Ureter (tissue), 1 donor: Measurements from ENCODE around the gene BACE2. TPM values are rescaled to one million over a fixed set of nuclear protein-coding genes. Genes with fewer than 3 reads are reported as not detected.
"Not testable (repeated sequence)": the region's sequence is repeated elsewhere in the genome, so short reads cannot be mapped to it uniquely, and the experiment has no call there.

Source experiments
- DNase-seq: peaks from one replicate; pipeline ENCODE4 v3.0.0-alpha.2; 2020; ENCODE audit warnings: low spot score
- total RNA-seq: library from RNA; stranded (reverse); gene quantifications from one replicate; pipeline ENCODE4 v1.2.4, GENCODE V29; 2023
- donor health status: DM: yes; HTN: yes; CAD: no.

Gene BACE2
- total RNA-seq, 1 donor from 2014 or later = 52.9 TPM

- no peak for DNase-seq
Observed at GRCh38 chr21:41277846-41278245, 109.9 kb downstream of the BACE2 start.

- DNase-seq = no peak
Observed at GRCh38 chr21:41280115-41280919, 112.4 kb downstream of the BACE2 start.

GRCh38 chr21:41282412-41282811, 114.5 kb downstream of the BACE2 start:
- no peak for DNase-seq

GRCh38 chr21:41283211-41283818, 115.4 kb downstream of the BACE2 start:
- peak; percentile 70 for DNase-seq

- DNase-seq = no peak
Observed at GRCh38 chr21:41289431-41289830, 121.5 kb downstream of the BACE2 start.

- no peak for DNase-seq
Observed at GRCh38 chr21:41290106-41290799, 122.3 kb downstream of the BACE2 start.

GRCh38 chr21:41294548-41295231, 126.7 kb downstream of the BACE2 start:
- no peak for DNase-seq

GRCh38 chr21:41295721-41296254, 127.8 kb downstream of the BACE2 start:
- peak; percentile 81 for DNase-seq

GRCh38 chr21:41302976-41303375, 135.0 kb downstream of the BACE2 start:
- no peak for DNase-seq

GRCh38 chr21:41304068-41304720, 136.2 kb downstream of the BACE2 start:
- DNase-seq = no peak

- no peak for DNase-seq
Observed at GRCh38 chr21:41307219-41307618, 139.3 kb downstream of the BACE2 start.

- not testable (repeated sequence) for DNase-seq
Observed at GRCh38 chr21:41313285-41314164, 145.6 kb downstream of the BACE2 start.

GRCh38 chr21:41315726-41316125, 147.8 kb downstream of the BACE2 start:
- no peak for DNase-seq

GRCh38 chr21:41316200-41317062, 148.5 kb downstream of the BACE2 start, which contains the start of gene FAM3B:
FAM3B (plus strand) TSS chr21:41316801; CDS start chr21:41316880, 79 bp downstream.
- no peak for DNase-seq

GRCh38 chr21:41317063-41317392, 149.1 kb downstream of the BACE2 start:
- no peak for DNase-seq

GRCh38 chr21:41317458-41317857, 149.5 kb downstream of the BACE2 start:
- no peak for DNase-seq

- DNase-seq = no peak
Observed at GRCh38 chr21:41318218-41318617, 150.3 kb downstream of the BACE2 start.

GRCh38 chr21:41319273-41319672, 151.3 kb downstream of the BACE2 start:
- DNase-seq = no peak

GRCh38 chr21:41321211-41321907, 153.4 kb downstream of the BACE2 start:
- DNase-seq = no peak
